Thoracic aorta (tissue), 2 donors: ENCODE measurements around the gene EVA1C. TPM values are rescaled to one million over a fixed set of nuclear protein-coding genes. Genes with fewer than 3 reads are reported as not detected.
A peak's percentile ranks its signal among the peaks of the same experiment; 100 is the strongest.
"Not testable (repeated sequence)": the region's sequence is repeated elsewhere in the genome, so short reads cannot be mapped to it uniquely, and the experiment has no call there.

ENCODE experiments used
- ATAC-seq: fragments of 150-250 bp; one replicate; pipeline ENCODE4 v1.8.0; 2017; ENCODE audit warnings: low read depth; ENCODE audit not compliant: insufficient number of reproducible peaks, low FRiP score
- DNase-seq: peaks from one replicate; pipeline ENCODE4 v3.0.0-alpha.2; 2020; ENCODE audit warnings: low spot score
- H3K27ac ChIP-seq, 2 donors: fragments of 200-600 bp; sonication (generic); 1 replicate in 1 of 2; 2 replicates in 1 of 2; pipeline ENCODE4 v1.5.1; 2016; ENCODE audit warnings: mild to moderate bottlenecking in 2 of 2, moderate library complexity in 2 of 2
- H3K27me3 ChIP-seq: fragments of 200-600 bp; sonication (generic); replicated peaks from 2 replicates; pipeline ENCODE4 v1.6.0; 2016; ENCODE audit warnings: mild to moderate bottlenecking; ENCODE audit not compliant: insufficient read depth
- H3K36me3 ChIP-seq: fragments of 200-600 bp; sonication (generic); one replicate; pipeline ENCODE4 v1.5.1; 2016
- H3K4me1 ChIP-seq, 2 donors: fragments of 200-600 bp; sonication (generic); 1 replicate in 1 of 2; 2 replicates in 1 of 2; pipeline versions ENCODE4 v1.5.1 to v1.6.0; 2016; ENCODE audit warnings: low read depth in 2 of 2, mild to moderate bottlenecking in 1 of 2; ENCODE audit not compliant: control insufficient read depth in 1 of 2
- H3K4me3 ChIP-seq: fragments of 200-600 bp; sonication (generic); 2 replicates; pipeline ENCODE4 v1.5.1; 2016; ENCODE audit warnings: mild to moderate bottlenecking
- H3K9me3 ChIP-seq: fragments of 200-600 bp; sonication (generic); 2 replicates; pipeline ENCODE4 v1.5.1; 2016
- CTCF ChIP-seq: fragments of 200-600 bp; sonication (generic); IDR thresholded peaks from one replicate; pipeline ENCODE4 v1.5.1; 2019; ENCODE audit warnings: antibody characterized with exemption
- total RNA-seq, 2 donors: library from RNA; depleted of rRNA; stranded (reverse); fragments of >200 nt; gene quantifications; one replicate each; pipeline versions ENCODE4 v1.1.0 to v1.2.3, GENCODE V29; 2016

Gene EVA1C
- total RNA-seq, 2 donors from 2014 or later = 81.2 to 115 TPM

- Histone ChIP-seq H3K4me3 (no peak overlapping the region), H3K4me1 (no peaks in the 10 kb centered on the region), H3K36me3 (peaks cover 64% of the 10 kb centered on the region), H3K9me3 (no peaks in the 10 kb centered on the region), H3K27me3 (no peaks in the 10 kb centered on the region), H3K27ac (no peak overlapping the region)
- no peak for TF ChIP-seq CTCF
- ATAC-seq (no peak), DNase-seq (no peak)
Observed at GRCh38 chr21:32507342-32507919, 94.9 kb downstream of the EVA1C start.

DNA sequence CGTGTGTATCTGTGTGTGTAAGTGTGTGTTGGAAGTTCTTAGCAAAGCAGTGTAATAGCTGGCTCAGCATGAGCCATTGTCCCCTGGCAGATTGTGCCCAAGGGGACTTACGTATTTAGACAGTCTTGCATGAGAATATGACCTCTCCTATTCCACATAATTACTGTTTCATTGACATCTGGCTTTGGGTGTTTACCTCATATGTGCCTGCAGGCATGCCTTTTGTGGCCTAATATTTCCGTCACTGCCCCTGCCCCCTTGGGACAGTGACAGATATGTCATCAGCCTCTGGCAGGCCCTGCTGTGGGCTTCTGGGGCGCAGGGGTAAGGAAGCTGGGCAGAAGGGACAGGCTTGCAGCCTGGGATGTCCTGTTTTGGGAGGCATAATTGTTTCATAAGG, 95.5 kb downstream of the EVA1C start:
- not testable (repeated sequence) for H3K4me1 ChIP-seq, H3K27ac ChIP-seq, DNase-seq, H3K4me3 ChIP-seq, H3K9me3 ChIP-seq, ATAC-seq, H3K27me3 ChIP-seq
- H3K36me3 ChIP-seq = peaks cover 61% of the 10 kb centered on the region

GRCh38 chr21:32508558-32508957, 96.1 kb downstream of the EVA1C start:
- Histone ChIP-seq H3K36me3 (peaks cover 56% of the 10 kb centered on the region), H3K4me3 (no peak overlapping the region), H3K4me1 (no peaks in the 10 kb centered on the region), H3K27ac (no peak overlapping the region), H3K27me3 (no peaks in the 10 kb centered on the region), H3K9me3 (no peaks in the 10 kb centered on the region)
- ATAC-seq (no peak), DNase-seq (no peak)
- no peak for TF ChIP-seq CTCF

GRCh38 chr21:32508975-32509374, 96.5 kb downstream of the EVA1C start:
- H3K4me3 ChIP-seq, DNase-seq, H3K9me3 ChIP-seq, H3K27me3 ChIP-seq, ATAC-seq, H3K27ac ChIP-seq, H3K4me1 ChIP-seq: not testable (repeated sequence)
- peaks cover 52% of the 10 kb centered on the region for H3K36me3 ChIP-seq

DNA sequence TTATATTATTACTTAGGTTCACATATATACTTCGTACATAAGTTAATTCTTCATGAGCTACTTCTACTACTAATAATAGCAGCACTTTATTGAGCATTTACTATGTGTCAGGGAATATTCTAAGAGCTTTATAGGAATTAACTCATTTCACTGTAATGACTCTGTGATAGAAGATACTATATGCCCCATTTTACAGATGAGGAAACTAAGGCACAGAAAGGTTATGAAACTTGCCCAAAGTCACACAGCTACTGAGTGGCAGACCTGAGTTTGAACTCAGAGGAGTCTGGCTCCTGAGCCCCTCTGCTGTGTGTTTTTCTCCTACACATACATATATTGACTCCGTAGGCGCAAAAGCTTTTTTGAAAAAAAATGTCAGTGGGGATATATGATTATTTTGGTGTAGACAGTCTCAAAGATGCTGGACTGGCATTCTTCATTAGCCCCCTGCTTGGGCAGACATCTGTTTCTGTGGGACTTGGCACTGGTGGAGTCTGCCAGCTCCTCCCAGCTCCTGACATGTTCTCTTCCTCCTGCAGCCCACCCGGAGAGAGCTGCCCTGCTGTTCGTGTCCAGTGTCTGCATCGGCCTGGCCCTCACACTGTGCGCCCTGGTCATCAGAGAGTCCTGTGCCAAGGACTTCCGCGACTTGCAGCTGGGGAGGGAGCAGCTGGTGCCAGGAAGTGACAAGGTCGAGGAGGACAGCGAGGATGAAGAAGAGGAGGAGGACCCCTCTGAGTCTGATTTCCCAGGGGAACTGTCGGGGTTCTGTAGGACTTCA, 102.0 kb downstream of the EVA1C start:
- H3K4me3 ChIP-seq = no peak overlapping the region
- TF ChIP-seq CTCF = no peak
- H3K4me1 ChIP-seq = peaks cover 0 to 6% of the 10 kb centered on the region in 2 donors
- peaks cover 12% of the 10 kb centered on the region for H3K36me3 ChIP-seq
- DNase-seq = no peak
- no peaks in the 10 kb centered on the region for H3K27me3 ChIP-seq
- no peak for ATAC-seq
- H3K27ac ChIP-seq = no peak overlapping the region
- H3K9me3 ChIP-seq = no peaks in the 10 kb centered on the region

- no peaks in the 10 kb centered on the region for H3K27me3 ChIP-seq
- no peak for TF ChIP-seq CTCF
- DNase-seq = no peak
- no peaks in the 10 kb centered on the region for H3K9me3 ChIP-seq
- peak; percentile 60 for ATAC-seq
- no peak overlapping the region for H3K27ac ChIP-seq
- peaks cover 6% of the 10 kb centered on the region for H3K36me3 ChIP-seq
- H3K4me3 ChIP-seq = no peak overlapping the region
- peaks cover 2 to 20% of the 10 kb centered on the region in 2 donors for H3K4me1 ChIP-seq
Observed at GRCh38 chr21:32515874-32516273, 103.4 kb downstream of the EVA1C start.
